GM19452 (cell line): ENCODE results near the gene CTNNB1.

Experiments
- ATAC-seq: cut with Tn5 transposase; IDR thresholded peaks from one replicate; pipeline ENCODE4 v1.9.1; 2021; ENCODE audit not compliant: unreplicated experiment

The CTNNB1 gene

DNA sequence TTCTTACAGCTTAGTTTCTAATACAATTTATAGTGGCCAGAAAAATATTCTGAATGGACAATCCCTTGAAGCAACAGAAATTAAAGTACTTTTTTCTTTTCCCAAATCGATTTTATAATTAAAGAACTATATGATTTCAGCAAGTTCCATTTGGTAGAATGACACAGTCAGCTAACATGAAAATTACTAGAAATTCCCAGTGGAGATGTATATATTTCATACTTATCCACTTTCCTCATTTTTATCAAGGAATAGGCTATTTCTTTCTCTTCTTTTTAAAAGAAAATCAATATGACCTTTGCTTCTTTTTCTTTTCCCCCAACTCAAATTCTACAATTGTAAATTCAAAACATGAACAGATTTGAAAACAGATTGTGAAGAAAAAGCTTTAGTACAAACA is 6.4 kb upstream of the CTNNB1 start:
- ATAC-seq: no peak

DNA sequence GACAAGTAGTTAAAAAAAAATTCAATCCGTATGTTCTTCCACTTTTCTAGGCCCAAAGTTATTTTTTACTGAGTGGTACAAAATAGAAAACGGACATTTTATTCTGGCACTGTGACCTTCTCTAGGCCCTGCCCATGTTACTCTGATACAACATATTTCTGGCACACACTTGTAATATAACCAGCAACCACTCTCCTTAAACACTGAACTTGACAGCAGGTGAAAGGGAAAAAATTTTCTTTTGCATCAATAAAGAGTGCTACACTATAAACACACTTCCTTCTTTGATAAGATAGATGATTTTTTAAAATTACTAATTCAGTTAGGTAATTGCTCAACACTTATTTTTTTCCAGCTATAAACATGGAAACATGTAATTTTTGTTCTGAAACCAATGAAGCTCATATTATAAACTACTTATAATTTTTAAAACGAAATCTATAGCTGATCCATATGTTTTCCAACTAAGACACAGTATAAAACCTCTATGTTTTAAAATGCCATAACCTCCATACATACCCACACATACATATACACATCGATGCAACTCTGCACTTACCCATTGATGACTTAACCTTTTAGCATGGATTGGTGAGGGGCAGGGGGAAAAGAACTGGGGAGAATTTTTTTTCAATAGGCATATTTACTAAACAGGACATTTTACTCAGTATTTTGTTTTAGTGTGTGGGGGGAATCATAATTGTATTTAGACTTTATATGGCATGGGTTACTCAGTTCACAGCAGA is 5.3 kb upstream of the CTNNB1 start:
- ATAC-seq: no peak

DNA sequence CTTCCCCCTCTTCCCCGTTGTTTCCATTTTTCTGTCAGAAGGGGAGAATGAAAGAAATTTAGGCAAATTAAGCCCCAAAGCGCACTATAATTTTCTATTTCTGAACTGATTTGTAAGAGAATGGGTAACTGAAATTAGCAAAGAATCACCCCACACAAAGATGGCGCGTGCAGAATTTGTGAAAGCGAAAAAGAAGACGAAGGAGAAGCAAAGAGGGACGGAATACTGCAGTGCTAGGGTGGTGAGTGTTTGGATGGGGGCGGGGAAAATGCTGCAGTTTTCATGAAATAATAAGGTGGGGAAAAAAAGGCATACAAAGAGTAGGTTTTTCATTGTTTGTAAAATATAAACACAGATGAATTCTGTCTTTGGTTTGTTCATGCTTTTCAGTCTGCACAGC is 4.6 kb upstream of the CTNNB1 start:
- ATAC-seq: no peak

DNA sequence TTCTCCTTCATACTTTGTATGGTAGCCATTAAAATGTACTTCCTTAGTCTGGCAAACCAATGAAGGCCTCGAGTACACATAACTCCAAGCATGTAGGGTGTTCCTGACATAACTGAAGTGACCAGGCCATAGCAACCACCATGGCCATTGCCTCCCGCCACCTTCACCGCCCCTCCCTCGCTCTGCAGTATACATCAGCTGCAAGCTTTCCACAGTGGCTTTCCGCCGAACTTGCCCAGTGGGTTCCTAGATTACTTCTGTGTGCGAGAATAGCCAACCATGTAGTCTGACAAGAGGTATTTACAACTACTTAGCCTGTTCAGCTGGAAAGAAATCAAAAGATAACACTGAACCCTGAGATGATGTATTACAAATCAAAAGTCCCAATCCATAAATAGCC is 3.4 kb upstream of the CTNNB1 start:
- no peak for ATAC-seq

DNA sequence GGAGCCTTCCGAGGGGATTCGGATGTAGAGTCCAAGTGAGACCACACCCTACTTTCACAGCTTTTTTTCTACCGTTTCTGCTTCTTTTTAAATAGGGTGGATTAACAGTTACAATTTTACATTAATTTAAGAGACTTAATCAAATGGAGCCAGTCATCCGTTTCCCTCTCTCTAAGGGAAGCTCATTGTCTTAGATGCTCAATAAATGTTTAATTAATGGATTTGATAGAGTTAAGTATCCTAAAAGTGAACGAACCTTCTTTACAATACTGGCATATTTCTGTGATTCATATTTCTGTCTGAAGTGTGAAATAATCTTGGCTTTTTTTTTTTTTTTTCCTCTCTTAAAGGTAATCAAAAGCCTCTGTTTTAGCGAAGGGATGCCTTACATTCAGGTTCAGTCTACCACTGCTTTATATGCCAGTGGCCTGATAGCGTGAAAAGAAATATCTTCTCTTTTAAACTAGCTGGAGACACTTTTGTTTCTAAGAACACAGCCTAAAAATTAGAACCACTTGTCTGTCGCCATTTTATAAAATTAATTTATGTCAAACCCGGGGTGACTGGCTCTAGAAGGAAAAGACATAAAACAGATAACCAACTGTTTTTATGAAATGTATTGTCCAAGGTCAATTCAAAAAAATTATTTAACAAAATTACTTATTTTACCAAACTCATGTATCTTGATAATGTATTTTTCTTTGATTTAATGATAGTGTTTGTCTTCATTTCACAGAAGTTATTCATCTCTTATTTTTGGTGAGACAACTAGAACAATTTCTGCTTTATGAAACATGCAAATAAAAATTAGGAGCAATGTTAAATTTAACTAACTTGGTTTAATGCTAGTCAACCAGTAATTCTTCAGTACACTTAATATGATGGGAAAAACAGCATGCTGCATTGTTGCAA is 2.5 kb upstream of the CTNNB1 start:
- ATAC-seq: no peak

DNA sequence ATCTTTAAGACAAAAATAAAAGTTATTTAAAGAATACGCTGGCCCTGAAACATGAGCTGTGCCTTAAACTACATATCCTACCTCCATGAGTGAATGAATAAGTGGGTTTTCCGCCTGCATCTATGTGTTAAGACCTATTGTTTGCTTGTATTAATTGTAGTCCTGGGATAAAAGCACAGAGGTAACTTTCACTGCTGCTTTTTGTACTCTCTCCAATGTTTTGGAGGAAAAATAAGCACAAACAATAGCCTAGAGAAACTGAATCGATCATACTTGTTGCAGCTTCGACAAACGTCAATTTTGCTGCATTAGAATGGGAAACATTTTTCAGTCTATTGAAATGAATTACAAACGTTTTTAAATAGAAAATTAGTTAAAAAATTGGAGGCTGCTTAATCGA is 1.3 kb upstream of the CTNNB1 start:
- no peak for ATAC-seq

DNA sequence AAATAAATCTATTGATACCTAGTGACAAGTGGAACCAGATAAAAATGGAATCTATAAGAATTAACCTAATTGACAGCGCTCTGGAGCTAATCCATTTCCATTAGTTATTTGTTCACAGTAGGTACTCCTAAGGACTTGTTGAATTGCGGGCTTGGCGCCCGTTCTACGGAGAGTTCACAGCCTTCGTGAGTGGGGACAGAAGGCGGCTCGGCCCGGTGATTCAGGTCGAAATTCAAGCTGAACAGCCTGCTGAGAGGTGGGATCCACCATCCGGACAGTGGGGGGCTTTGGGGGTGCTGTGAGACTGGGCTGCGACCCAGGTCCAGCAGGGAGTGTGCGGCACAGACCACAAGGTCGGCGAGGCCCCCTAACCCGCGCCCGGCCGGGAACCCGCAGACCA is 779 bp upstream of the CTNNB1 start:
- ATAC-seq: peak; percentile 0

DNA sequence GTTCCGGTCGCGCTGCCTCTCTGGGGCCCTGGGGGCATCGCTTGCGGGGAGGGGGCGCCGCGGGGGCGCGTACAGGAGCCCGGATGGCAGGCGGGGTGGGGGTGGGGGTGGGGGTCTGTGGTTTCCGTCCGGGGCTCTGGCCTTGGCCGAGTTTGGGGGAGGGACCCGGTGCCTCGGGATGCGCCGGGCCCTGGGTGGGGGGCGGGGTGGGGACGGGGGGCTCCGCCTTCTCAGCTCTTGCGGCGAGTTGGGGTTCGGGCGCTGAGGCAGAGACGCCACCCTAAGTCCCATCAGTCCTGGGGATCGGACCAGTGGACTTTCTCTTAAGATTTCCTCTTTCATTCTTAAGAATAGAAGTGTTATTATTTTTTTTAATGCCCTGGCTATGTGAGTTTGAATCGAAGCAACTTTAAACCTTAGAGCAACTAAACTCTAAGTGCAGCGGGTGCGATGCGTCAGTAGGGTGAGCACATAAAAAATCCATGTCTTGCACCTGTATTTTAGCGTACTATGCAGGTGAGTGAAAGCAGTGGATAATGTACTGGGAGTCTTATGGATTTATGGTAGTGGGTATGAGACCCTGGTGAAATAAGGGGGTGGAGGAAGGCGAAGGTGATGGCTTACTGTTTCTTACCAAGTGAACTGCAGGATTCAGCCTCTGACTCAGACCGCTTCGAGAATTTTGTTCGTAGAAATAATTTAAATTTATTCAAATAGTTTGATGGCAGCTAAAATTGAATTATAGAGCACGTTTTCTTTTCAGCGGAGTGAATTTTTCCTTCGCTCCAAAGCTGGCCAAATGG is 762 bp downstream of the CTNNB1 start:
- ATAC-seq: no peak

DNA sequence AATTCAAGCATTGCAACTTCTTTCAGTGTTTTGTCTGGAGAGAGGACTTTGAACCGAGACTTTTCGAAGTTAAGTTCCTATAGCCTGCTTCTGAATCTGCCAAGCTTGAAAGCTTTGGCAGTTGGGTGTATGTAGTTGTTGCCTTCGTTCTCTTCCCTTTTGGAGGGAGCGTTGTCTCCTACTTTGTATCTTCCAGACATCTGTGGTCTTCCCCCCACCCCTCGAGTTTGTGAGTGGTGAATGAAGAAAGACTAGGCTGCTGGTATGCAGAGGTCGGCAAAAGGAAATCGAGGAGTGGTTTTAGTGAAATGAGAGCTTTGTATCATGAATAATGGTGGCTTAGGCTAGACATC is 1.3 kb downstream of the CTNNB1 start:
- ATAC-seq: no peak

DNA sequence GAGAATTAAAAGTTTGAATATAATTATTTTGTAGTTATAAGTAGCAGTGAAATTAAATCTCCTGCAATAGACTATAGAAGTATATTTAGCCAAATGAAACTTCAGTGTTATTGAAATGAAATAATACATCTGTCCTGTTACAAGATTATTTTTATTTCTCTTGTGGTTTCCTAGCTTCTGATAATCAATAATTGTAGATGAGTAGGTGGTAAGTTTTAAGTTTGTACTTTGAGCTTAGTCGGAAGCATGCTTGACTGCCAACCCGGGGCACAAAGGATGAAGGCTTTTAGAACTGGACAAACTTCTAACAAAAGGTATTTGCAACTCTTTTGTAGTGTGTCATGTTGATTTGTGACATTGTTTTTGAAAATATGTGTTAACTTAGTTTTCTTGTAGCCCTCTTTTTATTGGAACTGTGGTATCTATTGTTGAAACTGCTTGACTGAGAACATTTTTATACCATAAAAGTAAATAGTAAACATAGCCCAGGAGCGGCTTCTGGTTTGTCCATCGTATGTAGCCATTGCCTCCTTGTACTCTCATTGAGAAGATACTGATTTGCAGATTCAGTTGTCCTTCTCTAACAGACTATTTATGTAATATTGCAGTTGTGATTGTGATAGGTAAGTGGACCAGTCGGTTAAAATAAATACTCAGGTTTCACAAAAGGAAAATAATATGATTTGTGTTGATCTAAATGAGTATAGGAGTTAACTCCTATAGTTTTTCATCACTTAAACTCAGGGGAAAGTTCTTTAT is 2.9 kb downstream of the CTNNB1 start:
- ATAC-seq: no peak

DNA sequence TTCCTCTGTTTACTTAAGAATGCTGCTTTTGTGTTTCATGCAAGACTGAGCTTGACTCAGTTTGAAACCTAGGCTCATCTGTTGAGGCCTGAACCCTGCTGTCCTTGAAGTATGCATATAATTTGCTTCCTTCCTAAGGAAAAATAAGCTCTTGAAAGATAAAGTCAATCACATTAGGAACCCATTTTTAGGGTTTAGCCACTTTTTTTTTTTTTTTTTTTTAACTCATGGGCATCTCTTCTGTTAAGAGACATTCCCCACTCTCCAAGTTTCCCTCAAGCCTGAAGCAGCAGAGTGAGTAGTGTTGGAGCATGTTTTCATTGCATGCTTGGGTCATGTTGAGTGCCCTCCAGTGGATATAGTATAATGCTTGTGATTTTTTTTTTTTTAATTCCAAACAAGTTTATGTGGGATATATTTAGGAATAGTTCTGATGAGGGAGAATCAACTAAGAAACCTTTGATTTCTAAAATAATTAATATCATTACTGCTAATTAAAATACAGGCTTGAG is 3.6 kb downstream of the CTNNB1 start:
- ATAC-seq: no peak

DNA sequence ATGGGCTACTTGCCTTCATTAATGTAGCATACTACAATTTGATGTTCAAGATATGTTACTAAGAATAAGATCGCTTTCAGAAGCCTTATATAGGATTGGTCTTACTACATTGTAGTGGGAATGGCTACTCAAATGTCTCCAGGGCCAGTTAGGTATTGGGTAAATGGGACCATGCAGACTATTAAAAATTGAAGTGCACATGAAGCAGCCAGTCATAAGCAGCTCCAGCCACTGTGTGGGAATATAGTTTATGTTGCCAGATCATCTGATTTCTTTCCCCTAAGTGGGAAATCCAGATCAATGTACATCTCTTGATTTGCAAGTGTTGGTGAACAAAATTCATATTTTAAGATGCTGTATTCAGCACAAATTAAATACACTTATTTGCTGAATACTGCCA is 5.1 kb downstream of the CTNNB1 start:
- ATAC-seq: no peak

DNA sequence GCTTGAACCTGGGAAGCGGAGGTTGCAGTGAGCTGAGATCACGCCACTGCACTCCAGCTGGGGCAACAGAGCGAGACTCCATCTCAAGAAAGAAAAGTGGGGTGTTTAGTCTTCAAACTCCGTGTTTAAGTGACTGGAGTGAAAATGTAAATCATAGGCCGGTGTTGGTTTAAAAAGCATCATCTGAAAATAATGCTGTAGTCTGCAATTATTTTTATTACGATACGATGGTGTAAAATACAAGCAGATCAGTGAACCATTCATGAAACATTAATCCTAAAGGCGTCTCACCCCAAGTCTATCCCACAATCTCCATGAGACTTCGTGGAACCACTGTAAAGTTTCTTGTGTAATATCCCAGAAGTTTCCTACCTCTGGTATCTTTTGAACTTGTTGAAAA is 6.3 kb downstream of the CTNNB1 start:
- ATAC-seq: no peak

DNA sequence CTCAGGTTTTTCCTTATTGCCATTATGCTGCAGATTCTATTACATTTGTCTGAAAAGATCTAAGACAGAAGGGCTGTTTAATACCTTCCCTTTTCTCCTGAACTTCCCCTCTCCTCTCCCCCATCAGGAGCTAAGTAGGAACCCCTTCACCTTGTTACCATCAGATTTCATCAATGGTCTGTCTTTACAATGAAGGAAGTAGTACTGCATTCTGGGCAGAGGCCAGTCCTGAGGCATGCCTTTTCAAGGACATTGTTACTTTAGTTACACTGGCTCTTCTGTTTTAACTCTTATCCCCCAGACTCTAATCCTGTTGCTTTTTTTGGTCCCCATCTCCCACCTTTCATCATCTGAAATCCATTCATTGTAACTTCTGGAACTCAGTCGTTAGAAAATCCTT is 8.1 kb downstream of the CTNNB1 start:
- no peak for ATAC-seq

DNA sequence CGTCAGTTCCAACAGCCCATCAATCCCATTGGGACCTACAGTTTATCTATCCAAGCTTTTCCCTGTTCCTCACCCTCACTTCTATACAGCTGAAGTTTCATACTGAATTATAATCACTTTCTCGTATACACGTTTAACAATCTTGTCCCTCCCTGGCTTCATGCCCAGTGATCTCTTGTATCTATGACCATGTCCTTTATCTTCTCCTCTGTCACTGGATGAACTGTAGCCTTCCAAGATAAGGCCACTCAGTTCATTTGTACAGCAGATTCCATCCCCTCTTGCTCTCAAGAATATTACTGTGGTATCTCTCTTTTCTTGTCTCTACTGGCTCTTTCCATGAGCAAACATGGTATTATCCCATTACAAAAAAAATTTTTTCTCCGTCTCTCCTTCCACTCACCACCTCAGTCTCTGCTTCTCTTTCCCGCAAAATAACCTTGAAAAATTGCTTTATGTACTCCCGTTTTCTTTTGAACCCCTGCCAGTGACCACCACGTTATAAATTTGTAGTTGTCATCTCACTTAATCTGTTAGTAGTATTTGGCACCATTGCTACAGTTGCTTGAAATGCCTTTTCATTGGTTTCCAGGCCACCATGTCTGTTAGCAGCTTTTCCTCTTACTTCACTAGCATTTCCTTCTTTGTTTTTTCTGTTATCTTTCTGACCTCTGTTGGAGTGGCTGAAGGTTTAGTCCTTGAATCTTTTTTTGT is 9.4 kb downstream of the CTNNB1 start:
- no peak for ATAC-seq

DNA sequence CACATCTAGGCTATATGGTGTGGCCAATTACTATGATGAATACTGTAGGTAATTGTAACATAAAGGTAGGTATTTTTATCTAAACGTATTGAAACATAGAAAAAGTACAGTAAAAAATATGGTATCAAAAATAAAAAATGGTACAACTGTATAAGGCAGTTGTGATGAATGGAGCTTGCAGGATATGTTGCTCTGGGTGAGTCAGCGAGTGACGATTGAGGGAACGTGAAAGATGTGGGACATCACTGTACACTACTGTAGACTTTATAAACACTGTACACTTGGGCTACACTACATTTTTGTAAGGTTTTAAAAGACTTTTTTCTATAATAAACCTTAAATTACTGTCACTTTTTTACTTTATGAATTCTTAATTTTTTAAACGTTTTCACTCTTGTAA is 10.3 kb downstream of the CTNNB1 start:
- no peak for ATAC-seq

DNA sequence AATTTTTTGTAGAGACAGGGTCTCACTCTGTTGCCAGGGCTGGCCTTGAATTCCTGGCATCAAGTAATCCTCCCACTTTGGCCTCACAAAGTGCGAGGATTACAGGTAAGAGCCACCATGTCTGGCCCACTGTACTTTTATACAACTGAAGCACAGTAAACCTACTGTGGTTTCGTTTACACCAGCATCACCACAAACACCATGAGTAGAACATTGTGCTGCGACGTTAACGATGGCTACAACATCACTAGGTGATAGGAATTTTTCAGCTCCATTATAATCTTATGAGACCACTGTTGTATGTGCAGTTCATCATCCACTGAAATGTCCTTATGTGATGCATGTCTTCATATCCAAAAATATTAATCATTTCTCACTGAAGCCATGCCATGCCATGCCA is 11.7 kb downstream of the CTNNB1 start:
- no peak for ATAC-seq

DNA sequence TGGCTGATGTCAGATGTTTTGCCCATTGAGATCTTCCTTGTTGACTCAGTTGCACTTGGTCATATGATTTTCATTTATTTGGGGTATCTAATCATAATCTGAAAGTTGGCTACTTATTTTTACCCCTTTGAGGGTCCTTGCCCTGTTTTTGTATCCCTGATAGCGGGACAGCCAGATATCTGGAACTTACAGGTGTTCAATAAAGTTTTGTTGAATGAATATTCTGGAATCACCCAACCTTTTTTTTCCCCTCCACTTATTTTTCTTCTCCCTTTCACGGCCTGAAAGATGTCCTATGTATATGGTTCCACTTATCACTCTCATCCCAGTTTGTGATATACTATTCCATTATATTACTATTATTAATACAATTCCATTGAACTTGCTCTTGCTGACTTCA is 12.8 kb downstream of the CTNNB1 start:
- no peak for ATAC-seq

DNA sequence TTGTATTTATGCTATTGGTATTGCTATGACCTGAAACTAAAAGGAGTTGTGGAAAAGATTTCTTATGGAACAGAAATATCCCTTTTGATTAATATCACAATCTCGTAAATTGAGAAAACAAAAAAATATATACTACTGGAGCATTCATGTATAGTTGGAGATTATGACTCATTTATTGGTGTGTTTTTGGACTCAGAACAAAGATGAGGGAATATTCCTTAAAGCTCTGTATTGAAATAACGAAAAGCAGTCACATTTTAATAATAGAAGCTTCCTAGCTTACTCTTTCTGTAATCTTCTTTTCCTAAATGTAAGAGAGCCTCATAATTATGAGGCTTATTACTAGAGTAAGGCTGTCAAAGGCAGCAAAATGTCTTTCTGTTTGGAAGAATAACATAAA is 14.3 kb downstream of the CTNNB1 start:
- no peak for ATAC-seq

DNA sequence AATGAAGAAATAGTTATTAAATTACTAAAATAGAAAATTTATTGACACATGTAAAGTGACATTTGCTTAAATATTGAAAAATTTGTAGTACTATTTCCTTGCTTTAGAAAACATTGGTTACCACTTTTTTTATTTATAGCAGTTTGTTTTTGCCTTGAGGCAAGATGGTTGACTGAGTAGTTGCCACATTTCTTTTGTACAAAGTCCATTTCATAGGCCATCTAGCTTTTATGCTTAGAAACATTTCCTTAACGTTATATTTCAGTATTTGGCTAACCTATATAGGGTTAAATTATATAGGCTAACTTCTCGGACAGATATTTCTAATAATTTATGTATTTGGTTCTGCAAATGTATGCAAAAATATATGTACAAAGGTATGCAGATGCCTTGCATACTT is 17.1 kb downstream of the CTNNB1 start:
- ATAC-seq: no peak
